ENCODE results near the gene CHEK2.

The CHEK2 gene

DNA sequence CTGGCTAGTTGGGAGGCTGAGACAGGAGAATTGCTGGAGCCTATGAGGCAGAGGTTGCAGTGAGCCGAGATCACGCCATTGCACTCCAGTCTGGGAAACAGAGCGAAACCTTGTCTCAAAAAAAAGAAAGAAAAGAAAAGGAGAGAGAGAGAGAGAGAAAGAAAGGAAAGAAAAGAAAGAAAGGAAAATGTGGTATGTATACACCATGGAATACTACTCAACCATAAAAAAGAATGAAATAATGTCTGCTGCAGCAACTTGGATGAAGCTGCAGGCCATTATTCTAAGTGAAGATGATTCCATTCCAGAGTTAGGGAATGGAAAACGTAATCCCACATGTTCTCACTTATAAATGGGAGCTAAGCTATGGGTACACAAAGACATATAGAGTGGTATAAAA is 92.8 kb downstream of the CHEK2 start:
- no peak overlapping the region for H3K27ac ChIP-seq (ENCODE audit: low read depth, low read length)
- 96% methylated on average over 4 of the region's 4 CpGs for whole genome bisulfite sequencing
- no peak overlapping the region for H3K9ac ChIP-seq (ENCODE audit: low read depth, low read length)
- no peaks in the 10 kb centered on the region for H3K27me3 ChIP-seq (ENCODE audit: insufficient read depth, low read length)
- H3K4me1 ChIP-seq (ENCODE audit: insufficient read depth, low read length): no peaks in the 10 kb centered on the region; the same call in 1 of the 2 replicates
- no peak overlapping the region for H3K4me3 ChIP-seq (ENCODE audit: low read length)
- no peaks in the 10 kb centered on the region for H3K36me3 ChIP-seq (ENCODE audit: insufficient read depth, low read length)
- H3K9me3 ChIP-seq (ENCODE audit: insufficient read depth, low read depth, low read length): 0 out of 2 replicates have a peak, but pooled peaks cover 4% of the 10 kb centered on the region

DNA sequence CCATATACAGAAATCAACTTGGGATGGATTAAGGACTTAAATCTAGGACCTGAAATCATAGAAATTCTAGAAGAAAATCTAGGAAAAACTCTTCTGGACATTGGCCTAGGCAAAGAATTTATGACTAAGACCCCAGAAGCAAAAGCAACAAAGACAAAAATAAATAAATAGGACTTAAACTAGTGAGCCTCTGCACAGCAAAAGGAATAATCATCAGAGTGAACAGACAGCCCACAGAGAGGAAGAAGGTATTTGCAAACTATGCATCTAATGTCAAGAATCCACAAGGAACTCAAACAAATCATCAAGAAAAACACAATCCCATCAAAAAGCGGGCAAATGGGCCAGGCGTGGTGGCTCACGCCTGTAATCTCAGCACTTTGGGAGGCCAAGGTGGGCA is 94.4 kb downstream of the CHEK2 start:
- Histone ChIP-seq H3K27me3 (ENCODE audit: insufficient read depth, low read length) (no peaks in the 10 kb centered on the region), H3K9me3 (ENCODE audit: insufficient read depth, low read depth, low read length) (no peaks in the 10 kb centered on the region), H3K27ac (ENCODE audit: low read depth, low read length) (no peak overlapping the region), H3K4me1 (ENCODE audit: insufficient read depth, low read length) (no peaks in the 10 kb centered on the region; the same call in 1 of the 2 replicates), H3K4me3 (ENCODE audit: low read length) (no peak overlapping the region), H3K9ac (ENCODE audit: low read depth, low read length) (no peak overlapping the region), H3K36me3 (ENCODE audit: insufficient read depth, low read length) (no peaks in the 10 kb centered on the region)
- 97% methylated on average over 3 of the region's 3 CpGs for WGBS

GRCh38 chr22:28639321-28639720 is 102.3 kb downstream of the CHEK2 start:
- H3K4me1 ChIP-seq (ENCODE audit: insufficient read depth, low read length): no peaks in the 10 kb centered on the region
- H3K9me3 ChIP-seq (ENCODE audit: insufficient read depth, low read depth, low read length): no peaks in the 10 kb centered on the region
- H3K27me3 ChIP-seq (ENCODE audit: insufficient read depth, low read length): no peaks in the 10 kb centered on the region
- H3K27ac ChIP-seq (ENCODE audit: low read depth, low read length): no peak overlapping the region
- WGBS: 96% methylated on average over 2 of the region's 2 CpGs
- H3K9ac ChIP-seq (ENCODE audit: low read depth, low read length): no peak overlapping the region
- H3K36me3 ChIP-seq (ENCODE audit: insufficient read depth, low read length): no peaks in the 10 kb centered on the region
- no peak overlapping the region for H3K4me3 ChIP-seq (ENCODE audit: low read length)
